HG03342 (cell line): Measurements from ENCODE around the gene VPS50.

Experiments used
- ATAC-seq: cut with Tn5 transposase; IDR thresholded peaks from one replicate; pipeline ENCODE4 v1.9.1; 2021; ENCODE audit warnings: mild to moderate bottlenecking, moderate library complexity; ENCODE audit not compliant: unreplicated experiment

Gene VPS50

GRCh38 chr7:93392984-93393383, 160.8 kb downstream of the VPS50 start:
- no peak for ATAC-seq

DNA sequence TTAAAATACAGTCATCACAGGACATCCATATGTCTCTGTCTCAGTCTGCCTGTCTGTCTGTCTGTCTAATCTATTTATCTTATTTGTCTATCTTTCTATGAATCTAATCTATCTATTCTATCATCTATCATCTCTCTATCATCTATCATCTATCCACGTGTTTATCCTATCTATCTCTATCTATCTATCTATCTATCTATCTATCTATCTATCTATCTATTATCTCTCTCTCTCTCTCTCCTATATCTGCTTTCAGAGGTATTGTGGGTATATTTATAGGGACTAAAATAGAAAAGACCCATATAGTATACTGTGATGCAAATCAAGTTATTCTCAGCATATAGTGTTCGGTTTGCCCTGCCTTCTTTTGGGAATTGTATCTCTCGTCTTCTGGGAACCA, 167.5 kb downstream of the VPS50 start:
- ATAC-seq, result no peak

- no peak for ATAC-seq
Observed at GRCh38 chr7:93402944-93403343, 170.8 kb downstream of the VPS50 start.

DNA sequence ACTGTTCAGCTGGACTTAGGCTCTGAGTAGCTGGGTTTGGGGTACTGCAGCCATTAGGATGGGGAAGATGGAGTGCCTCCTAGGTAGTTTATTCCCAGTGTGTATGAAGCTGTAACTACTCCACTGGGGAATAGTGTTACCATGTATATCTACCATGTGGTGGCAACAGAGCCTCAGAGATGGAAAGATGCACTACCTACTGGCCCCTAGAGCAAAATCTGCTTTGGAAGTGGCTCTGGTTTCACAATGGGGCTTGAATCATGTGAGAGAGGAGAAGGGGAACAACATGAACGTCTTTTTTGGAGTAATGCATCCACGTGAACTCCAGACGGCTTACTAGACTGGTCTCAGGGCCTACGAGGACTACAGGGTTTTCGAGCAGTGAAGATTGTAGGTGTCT, 175.1 kb downstream of the VPS50 start:
- no peak for ATAC-seq

- no peak for ATAC-seq
Observed at GRCh38 chr7:93409324-93409723, 177.2 kb downstream of the VPS50 start.
